ENCODE data around the gene LSM5. TPM values are rescaled to one million over a fixed set of nuclear protein-coding genes. Genes with fewer than 3 reads are reported as not detected.

LSM5 gene
- total and polyA plus RNA-seq, 9 of the 15 experiments (the other 6 are each of a cell fraction or from before 2014, with no cell fraction given), result 36.3 to 620 (median 186) TPM

DNA sequence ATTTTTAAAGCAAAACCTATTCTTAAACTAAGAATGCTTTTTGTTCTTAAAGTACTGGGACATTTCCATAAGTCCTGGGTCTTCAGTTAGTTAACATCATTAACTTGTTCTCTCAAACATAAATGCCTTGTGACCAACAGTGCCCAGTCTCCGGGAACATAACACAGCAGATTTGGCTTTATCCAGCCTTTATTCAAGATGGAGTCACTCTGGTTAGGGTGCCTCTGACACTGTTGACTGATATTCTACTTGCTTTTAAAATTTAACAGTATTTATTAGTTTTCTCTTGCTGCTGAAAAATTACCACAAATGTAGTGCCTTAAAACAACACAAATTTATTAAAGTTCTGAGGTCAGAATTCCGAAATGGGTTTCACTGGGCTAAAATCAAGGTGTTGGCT is 49.2 kb upstream of the LSM5 start (continued):
- TF ChIP-seq, protein P1, sequence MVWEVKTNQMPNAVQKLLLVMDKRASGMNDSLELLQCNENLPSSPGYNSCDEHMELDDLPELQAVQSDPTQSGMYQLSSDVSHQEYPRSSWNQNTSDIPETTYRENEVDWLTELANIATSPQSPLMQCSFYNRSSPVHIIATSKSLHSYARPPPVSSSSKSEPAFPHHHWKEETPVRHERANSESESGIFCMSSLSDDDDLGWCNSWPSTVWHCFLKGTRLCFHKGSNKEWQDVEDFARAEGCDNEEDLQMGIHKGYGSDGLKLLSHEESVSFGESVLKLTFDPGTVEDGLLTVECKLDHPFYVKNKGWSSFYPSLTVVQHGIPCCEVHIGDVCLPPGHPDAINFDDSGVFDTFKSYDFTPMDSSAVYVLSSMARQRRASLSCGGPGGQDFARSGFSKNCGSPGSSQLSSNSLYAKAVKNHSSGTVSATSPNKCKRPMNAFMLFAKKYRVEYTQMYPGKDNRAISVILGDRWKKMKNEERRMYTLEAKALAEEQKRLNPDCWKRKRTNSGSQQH (CRISPR knock-in tag; IDR thresholded peaks at IDR 0.05), result no peak
- TF ChIP-seq ZNF79 (CRISPR knock-in tag; IDR thresholded peaks at IDR 0.05; ENCODE audit: low read depth) (peak; percentile 55; the same call in 1 of the 2 replicates), RBM39 (optimal IDR thresholded peaks at IDR 0.05; ENCODE audit: low read depth, low read length) (no peak), ZNF121 (CRISPR knock-in tag; conservative IDR thresholded peaks at IDR 0.05) (no peak), ZC3H4 (CRISPR knock-in tag; IDR thresholded peaks at IDR 0.05; ENCODE audit: borderline replicate concordance) (no peak), RBM17 (IDR thresholded peaks at IDR 0.05; ENCODE audit: borderline replicate concordance, low read depth, low read length) (no peak), ZNF766 (CRISPR knock-in tag; conservative IDR thresholded peaks at IDR 0.05) (0 out of 2 replicates have a peak, but pooled peaks have one; percentile 60), ZNF197 (CRISPR knock-in tag; IDR thresholded peaks at IDR 0.05; ENCODE audit: low read depth) (peak; percentile 58; the same call in 1 of the 2 replicates), NR2F6 (CRISPR knock-in tag; IDR thresholded peaks at IDR 0.05) (no peak), NFIX (CRISPR knock-in tag; IDR thresholded peaks at IDR 0.05; ENCODE audit: low read depth) (no peak), SAFB (IDR thresholded peaks at IDR 0.05; ENCODE audit: borderline replicate concordance, low read depth, low read length) (no peak), ZNF253 (CRISPR knock-in tag; conservative IDR thresholded peaks at IDR 0.05) (no peak), RFX7 (CRISPR knock-in tag; IDR thresholded peaks at IDR 0.05) (no peak), ZNF165 (CRISPR knock-in tag; IDR thresholded peaks at IDR 0.05; ENCODE audit: borderline replicate concordance) (no peak), MECOM (CRISPR knock-in tag; IDR thresholded peaks at IDR 0.05) (peak; percentile 83; the same call in 1 of the 2 replicates), ADNP (tag; IDR thresholded peaks at IDR 0.05) (no peak), ZNF77 (CRISPR knock-in tag; IDR thresholded peaks at IDR 0.05) (no peak), ZNF75A (CRISPR knock-in tag; IDR thresholded peaks at IDR 0.05) (no peak), ZNF445 (CRISPR knock-in tag; IDR thresholded peaks at IDR 0.05; ENCODE audit: low read depth) (no peak)
- TF ChIP-seq, protein P2, sequence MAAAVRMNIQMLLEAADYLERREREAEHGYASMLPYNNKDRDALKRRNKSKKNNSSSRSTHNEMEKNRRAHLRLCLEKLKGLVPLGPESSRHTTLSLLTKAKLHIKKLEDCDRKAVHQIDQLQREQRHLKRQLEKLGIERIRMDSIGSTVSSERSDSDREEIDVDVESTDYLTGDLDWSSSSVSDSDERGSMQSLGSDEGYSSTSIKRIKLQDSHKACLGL (CRISPR knock-in tag; IDR thresholded peaks at IDR 0.05; ENCODE audit: borderline replicate concordance, poor library complexity, severe bottlenecking), result no peak
- TF ChIP-seq, protein P3, sequence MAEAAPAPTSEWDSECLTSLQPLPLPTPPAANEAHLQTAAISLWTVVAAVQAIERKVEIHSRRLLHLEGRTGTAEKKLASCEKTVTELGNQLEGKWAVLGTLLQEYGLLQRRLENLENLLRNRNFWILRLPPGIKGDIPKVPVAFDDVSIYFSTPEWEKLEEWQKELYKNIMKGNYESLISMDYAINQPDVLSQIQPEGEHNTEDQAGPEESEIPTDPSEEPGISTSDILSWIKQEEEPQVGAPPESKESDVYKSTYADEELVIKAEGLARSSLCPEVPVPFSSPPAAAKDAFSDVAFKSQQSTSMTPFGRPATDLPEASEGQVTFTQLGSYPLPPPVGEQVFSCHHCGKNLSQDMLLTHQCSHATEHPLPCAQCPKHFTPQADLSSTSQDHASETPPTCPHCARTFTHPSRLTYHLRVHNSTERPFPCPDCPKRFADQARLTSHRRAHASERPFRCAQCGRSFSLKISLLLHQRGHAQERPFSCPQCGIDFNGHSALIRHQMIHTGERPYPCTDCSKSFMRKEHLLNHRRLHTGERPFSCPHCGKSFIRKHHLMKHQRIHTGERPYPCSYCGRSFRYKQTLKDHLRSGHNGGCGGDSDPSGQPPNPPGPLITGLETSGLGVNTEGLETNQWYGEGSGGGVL (CRISPR knock-in tag; IDR thresholded peaks at IDR 0.05), result no peak
- TF ChIP-seq, protein P4, sequence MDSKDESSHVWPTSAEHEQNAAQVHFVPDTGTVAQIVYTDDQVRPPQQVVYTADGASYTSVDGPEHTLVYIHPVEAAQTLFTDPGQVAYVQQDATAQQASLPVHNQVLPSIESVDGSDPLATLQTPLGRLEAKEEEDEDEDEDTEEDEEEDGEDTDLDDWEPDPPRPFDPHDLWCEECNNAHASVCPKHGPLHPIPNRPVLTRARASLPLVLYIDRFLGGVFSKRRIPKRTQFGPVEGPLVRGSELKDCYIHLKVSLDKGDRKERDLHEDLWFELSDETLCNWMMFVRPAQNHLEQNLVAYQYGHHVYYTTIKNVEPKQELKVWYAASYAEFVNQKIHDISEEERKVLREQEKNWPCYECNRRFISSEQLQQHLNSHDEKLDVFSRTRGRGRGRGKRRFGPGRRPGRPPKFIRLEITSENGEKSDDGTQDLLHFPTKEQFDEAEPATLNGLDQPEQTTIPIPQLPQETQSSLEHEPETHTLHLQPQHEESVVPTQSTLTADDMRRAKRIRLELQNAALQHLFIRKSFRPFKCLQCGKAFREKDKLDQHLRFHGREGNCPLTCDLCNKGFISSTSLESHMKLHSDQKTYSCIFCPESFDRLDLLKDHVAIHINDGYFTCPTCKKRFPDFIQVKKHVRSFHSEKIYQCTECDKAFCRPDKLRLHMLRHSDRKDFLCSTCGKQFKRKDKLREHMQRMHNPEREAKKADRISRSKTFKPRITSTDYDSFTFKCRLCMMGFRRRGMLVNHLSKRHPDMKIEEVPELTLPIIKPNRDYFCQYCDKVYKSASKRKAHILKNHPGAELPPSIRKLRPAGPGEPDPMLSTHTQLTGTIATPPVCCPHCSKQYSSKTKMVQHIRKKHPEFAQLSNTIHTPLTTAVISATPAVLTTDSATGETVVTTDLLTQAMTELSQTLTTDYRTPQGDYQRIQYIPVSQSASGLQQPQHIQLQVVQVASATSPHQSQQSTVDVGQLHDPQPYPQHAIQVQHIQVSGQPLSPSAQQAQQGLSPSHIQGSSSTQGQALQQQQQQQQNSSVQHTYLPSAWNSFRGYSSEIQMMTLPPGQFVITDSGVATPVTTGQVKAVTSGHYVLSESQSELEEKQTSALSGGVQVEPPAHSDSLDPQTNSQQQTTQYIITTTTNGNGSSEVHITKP (IDR thresholded peaks at IDR 0.05; ENCODE audit: partially characterized antibody), result no peak

Measured in K562 (cell line).